Loucy (cell line): ENCODE measurements around the gene DAGLB.
"Not testable (repeated sequence)": the region's sequence is repeated elsewhere in the genome, so short reads cannot be mapped to it uniquely, and the experiment has no call there.

ENCODE experiments used
- H2AFZ ChIP-seq: fragments of 200-600 bp; sonication (generic); 2 replicates; pipeline ENCODE4 v1.6.0; 2016; ENCODE audit warnings: antibody characterized with exemption, mild to moderate bottlenecking, low read length, moderate library complexity
- H3F3A ChIP-seq: fragments of 200-600 bp; 2 replicates; pipeline ENCODE4 v1.6.0; 2016; ENCODE audit warnings: antibody characterized with exemption, low read depth, mild to moderate bottlenecking
- H3K27me3 ChIP-seq: fragments of 200-600 bp; sonication (generic); 2 replicates; pipeline ENCODE4 v1.6.1; 2014; ENCODE audit warnings: low read length, mild to moderate bottlenecking; ENCODE audit not compliant: insufficient read depth, poor library complexity, severe bottlenecking
- H3K36me3 ChIP-seq: fragments of 200-600 bp; sonication (generic); 2 replicates; pipeline ENCODE4 v1.6.1; 2016; ENCODE audit warnings: low read length; ENCODE audit not compliant: insufficient read depth
- H3K4me1 ChIP-seq: fragments of 200-600 bp; sonication (generic); 2 replicates; pipeline ENCODE4 v1.5.1; 2014; ENCODE audit warnings: low read length, mild to moderate bottlenecking; ENCODE audit not compliant: insufficient read depth, poor library complexity, severe bottlenecking
- H3K4me2 ChIP-seq: fragments of 200-600 bp; sonication (generic); 2 replicates; pipeline ENCODE4 v1.6.0; 2014; ENCODE audit warnings: antibody characterized with exemption, low read length, low read depth, mild to moderate bottlenecking; ENCODE audit not compliant: poor library complexity, severe bottlenecking
- H3K4me3 ChIP-seq: fragments of 200-600 bp; sonication (generic); 2 replicates; pipeline ENCODE4 v1.5.1; 2014; ENCODE audit warnings: low read length, mild to moderate bottlenecking, mixed read lengths; ENCODE audit not compliant: poor library complexity, severe bottlenecking
- H3K79me2 ChIP-seq: fragments of 200-600 bp; sonication (generic); 2 replicates; pipeline ENCODE4 v1.6.1; 2014; ENCODE audit warnings: low read length; ENCODE audit not compliant: insufficient read depth
- H3K9ac ChIP-seq: fragments of 200-600 bp; sonication (generic); 2 replicates; pipeline ENCODE4 v1.6.0; 2014; ENCODE audit warnings: mild to moderate bottlenecking, low read depth, low read length, moderate library complexity; ENCODE audit not compliant: poor library complexity, severe bottlenecking
- H3K9me2 ChIP-seq: fragments of 200-600 bp; sonication (generic); replicated peaks from 2 replicates; pipeline ENCODE4 v1.6.1; 2016; ENCODE audit warnings: low read depth, low read length, mixed read lengths
- H3K9me3 ChIP-seq: fragments of 200-600 bp; sonication (generic); 2 replicates; pipeline ENCODE4 v1.6.1; 2014; ENCODE audit warnings: mild to moderate bottlenecking, antibody characterized with exemption, low read length, low read depth; ENCODE audit not compliant: insufficient read depth
- H4K20me1 ChIP-seq: fragments of 200-600 bp; sonication (generic); 2 replicates; pipeline ENCODE4 v1.6.0; 2014; ENCODE audit warnings: antibody characterized with exemption, low read length, mild to moderate bottlenecking; ENCODE audit not compliant: insufficient read depth, poor library complexity, severe bottlenecking
- CTCF ChIP-seq: fragments of 200-600 bp; sonication (generic); conservative IDR thresholded peaks from 2 replicates; pipeline ENCODE4 v1.5.1; 2014; ENCODE audit warnings: mild to moderate bottlenecking, antibody characterized with exemption, low read length
- EZH2phosphoT487 ChIP-seq: fragments of 200-600 bp; IDR thresholded peaks from 2 replicates; pipeline ENCODE4 v1.6.1; 2018; ENCODE audit warnings: antibody characterized with exemption, mild to moderate bottlenecking, moderate library complexity, borderline replicate concordance

DAGLB gene

GRCh38 chr7:6398943-6399342 is 48.8 kb downstream of the DAGLB start:
- Histone ChIP-seq H3K4me1 (no peaks in the 10 kb centered on the region), H3K9me3 (no peaks in the 10 kb centered on the region), H3K4me2 (no peak overlapping the region), H2AFZ (no peak overlapping the region), H3F3A (no peaks in the 10 kb centered on the region), H3K27me3 (no peaks in the 10 kb centered on the region), H3K9ac (no peak overlapping the region), H3K9me2 (no peaks in the 10 kb centered on the region), H3K4me3 (no peak overlapping the region), H3K36me3 (peaks cover 71% of the 10 kb centered on the region), H3K79me2 (peaks cover 66% of the 10 kb centered on the region), H4K20me1 (peaks cover 56% of the 10 kb centered on the region)
- no peak for TF ChIP-seq CTCF
- no peak for TF ChIP-seq EZH2phosphoT487

GRCh38 chr7:6397759-6398495 is 49.8 kb downstream of the DAGLB start:
- not testable (repeated sequence) for H3K9me2 ChIP-seq, H3K9ac ChIP-seq, H3K4me2 ChIP-seq, H3K27me3 ChIP-seq, H3F3A ChIP-seq, H3K4me1 ChIP-seq, H3K9me3 ChIP-seq, H2AFZ ChIP-seq, H3K4me3 ChIP-seq
- peaks cover 65% of the 10 kb centered on the region for H4K20me1 ChIP-seq
- H3K36me3 ChIP-seq = peaks cover 71% of the 10 kb centered on the region
- peaks cover 74% of the 10 kb centered on the region for H3K79me2 ChIP-seq

- no peak overlapping the region for H2AFZ ChIP-seq
- TF ChIP-seq EZH2phosphoT487 (no peak), CTCF (no peak)
- peaks cover 74% of the 10 kb centered on the region for H3K36me3 ChIP-seq
- H3K79me2 ChIP-seq = peaks cover 91% of the 10 kb centered on the region
- H3K9me2 ChIP-seq = no peaks in the 10 kb centered on the region
- peaks cover 81% of the 10 kb centered on the region for H4K20me1 ChIP-seq
- no peak overlapping the region for H3K4me3 ChIP-seq
- H3K9me3 ChIP-seq = no peaks in the 10 kb centered on the region
- no peaks in the 10 kb centered on the region for H3K4me1 ChIP-seq
- H3K9ac ChIP-seq = no peak overlapping the region
- no peak overlapping the region for H3K4me2 ChIP-seq
- no peaks in the 10 kb centered on the region for H3K27me3 ChIP-seq
- H3F3A ChIP-seq = no peaks in the 10 kb centered on the region
Observed at GRCh38 chr7:6395898-6396595, 51.7 kb downstream of the DAGLB start.
